Nucleus accumbens (tissue), 56 donors: ENCODE measurements around the gene GTF2H2C.
"Not testable (repeated sequence)": the region's sequence is repeated elsewhere in the genome, so short reads cannot be mapped to it uniquely, and the experiment has no call there.

Experiments used
- DNase-seq, 56 donors: peaks; one replicate each; lab custom pipeline; 2025; lab: John Stamatoyannopoulos, UW

Gene GTF2H2C

GRCh38 chr5:69560587-69561431 lies 818 bp downstream of the GTF2H2C start:
- DNase-seq = not testable (repeated sequence)

DNA sequence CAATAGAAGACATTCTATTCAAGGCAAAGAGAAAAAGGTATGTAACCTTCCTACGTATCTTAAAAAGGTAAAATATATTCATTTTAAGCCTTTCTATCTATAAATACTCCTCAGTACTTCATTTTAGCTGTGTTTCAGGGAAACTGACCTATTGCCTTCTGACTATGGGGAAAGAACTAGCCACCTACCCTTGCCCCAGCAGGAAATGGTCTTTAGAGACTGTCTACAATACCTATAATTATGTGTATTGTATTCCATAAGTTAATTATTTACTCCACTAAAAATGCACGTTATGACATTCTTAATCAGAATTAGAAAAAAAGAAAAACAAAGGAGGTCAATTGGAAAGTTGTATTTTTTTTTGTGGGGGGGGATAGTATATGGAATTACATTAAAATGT lies 6.2 kb downstream of the GTF2H2C start:
- not testable (repeated sequence) for DNase-seq

- not testable (repeated sequence) for DNase-seq
Observed at GRCh38 chr5:69568072-69568471, 8.1 kb downstream of the GTF2H2C start.

DNA sequence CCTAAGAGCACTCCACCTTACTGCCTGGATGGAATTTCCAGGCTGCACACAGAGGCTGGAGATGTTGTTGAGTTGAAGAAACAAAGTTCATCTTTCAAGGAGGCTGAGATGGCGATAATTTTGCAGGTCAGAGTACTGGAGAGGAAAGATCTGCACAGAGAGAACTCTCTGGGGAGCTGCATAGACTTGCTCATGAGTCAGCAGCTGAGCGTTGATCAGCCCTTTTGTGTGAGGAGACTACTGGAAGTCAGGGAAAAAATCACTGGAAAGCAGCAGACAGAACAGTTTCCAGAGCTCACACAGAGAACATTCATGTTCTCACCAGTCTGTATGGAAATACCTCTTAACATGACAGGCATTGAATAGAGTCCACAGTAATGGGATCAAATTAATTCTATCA lies 23.4 kb downstream of the GTF2H2C start:
- not testable (repeated sequence) for DNase-seq

GRCh38 chr5:69596114-69596840 lies 36.3 kb downstream of the GTF2H2C start:
- not testable (repeated sequence) for DNase-seq

DNA sequence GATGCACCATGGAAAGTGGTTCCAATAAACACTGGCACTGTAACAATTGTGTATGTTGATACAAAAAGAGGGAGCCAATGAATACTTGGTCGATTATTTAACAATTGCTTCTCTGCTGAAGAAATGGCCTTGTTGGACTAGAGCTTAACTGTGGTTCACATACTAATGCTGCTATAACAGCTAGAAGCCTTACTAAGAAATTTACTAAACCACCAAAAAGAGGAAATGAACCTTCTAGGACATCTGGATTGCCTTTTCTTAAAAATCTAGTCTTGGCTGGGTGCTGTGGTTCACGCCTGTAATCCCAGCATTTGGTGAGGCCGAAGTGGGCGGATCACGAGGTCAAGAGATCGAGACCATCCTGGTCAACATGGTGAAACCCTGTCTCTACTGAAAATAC lies 42.0 kb downstream of the GTF2H2C start:
- not testable (repeated sequence) for DNase-seq

GRCh38 chr5:69606839-69607238 lies 46.8 kb downstream of the GTF2H2C start:
- not testable (repeated sequence) for DNase-seq

DNA sequence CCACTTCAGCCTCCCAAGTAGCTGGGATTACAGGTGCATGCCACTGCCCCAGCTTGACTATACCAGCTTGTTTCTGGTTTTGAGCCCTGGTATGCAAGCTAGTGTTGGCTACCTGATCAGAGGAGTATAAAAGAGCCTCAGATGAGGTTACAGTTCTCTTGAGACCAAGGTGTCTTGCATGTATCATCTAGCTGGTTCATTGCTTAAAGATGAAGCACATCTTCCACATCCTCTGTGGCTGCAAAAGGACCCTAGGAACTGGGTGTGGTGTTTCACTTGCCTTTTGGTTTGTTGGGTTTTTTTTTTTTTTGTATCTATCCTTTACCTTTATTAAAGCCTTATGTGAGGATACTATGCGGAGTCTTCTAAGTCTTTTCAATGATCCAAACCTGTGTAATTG lies 47.8 kb downstream of the GTF2H2C start:
- not testable (repeated sequence) for DNase-seq

DNA sequence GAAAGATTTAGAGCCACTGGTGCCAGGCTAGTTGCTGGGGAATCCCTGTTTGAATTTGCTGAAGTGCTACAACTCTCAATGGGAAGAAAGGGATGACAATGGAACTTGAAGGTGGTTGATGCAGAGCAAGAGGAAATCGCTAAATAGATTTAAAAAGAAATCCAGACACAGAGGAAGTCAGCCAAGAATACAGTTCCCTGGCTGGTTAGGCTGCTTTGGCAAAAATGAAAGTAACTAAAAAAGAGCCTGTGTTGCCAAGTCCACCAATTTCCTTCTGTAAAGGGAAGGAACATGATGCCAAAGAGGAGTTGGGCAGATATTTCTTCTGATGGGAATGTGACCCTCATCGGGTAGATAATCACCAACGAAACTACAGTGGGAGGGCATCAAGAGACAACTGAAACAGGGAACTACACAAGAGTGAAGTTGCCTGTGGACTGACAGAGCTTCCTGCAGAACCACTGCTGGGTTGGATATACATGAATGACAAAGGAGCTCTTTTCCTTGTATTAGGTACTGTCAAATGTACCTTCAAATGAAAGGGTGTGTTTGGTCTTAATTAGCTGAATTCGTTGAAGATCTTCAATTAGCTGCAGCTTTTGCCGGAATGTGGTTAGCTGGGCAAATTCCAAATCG lies 49.0 kb downstream of the GTF2H2C start:
- not testable (repeated sequence) for DNase-seq

GRCh38 chr5:69614843-69615242 lies 54.9 kb downstream of the GTF2H2C start:
- DNase-seq = not testable (repeated sequence)

DNA sequence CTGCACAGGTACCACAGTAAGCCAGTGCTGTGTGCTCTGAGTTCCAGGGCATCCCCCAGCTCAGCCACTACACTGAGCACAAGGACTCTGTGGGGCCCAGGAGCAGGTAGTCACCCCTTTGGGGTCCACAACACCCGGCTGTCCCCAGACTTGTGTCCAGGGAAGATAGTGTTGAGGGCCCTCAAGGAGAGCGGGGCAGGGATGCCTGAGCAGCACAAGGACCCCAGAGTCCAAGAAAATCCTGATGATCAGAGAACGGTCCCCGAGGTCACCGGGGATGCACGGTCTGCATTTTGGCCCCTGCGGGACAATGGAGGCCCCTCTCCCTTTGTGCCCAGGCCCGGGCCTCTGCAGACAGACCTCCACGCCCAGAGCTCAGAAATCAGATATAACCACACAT lies 71.9 kb downstream of the GTF2H2C start:
- not testable (repeated sequence) for DNase-seq
